ENCODE results near the gene TECPR1.
A peak's percentile ranks its signal among the peaks of the same experiment; 100 is the strongest.

TECPR1 gene

GRCh38 chr7:98242342-98242741 lies 9.7 kb downstream of the TECPR1 start:
- DNase-seq: no peak

GRCh38 chr7:98241674-98242241 lies 10.3 kb downstream of the TECPR1 start:
- no peak for DNase-seq

- DNase-seq: peak; percentile 27
These were observed 10.9 kb downstream of the TECPR1 start for GRCh38 chr7:98240961-98241673.

GRCh38 chr7:98238976-98239375 lies 13.1 kb downstream of the TECPR1 start:
- DNase-seq: no peak

GRCh38 chr7:98238076-98238475 lies 14.0 kb downstream of the TECPR1 start:
- no peak for DNase-seq

- DNase-seq: no peak
These were observed 15.5 kb downstream of the TECPR1 start for GRCh38 chr7:98236355-98237185.

GRCh38 chr7:98235901-98236300 lies 16.1 kb downstream of the TECPR1 start:
- no peak for DNase-seq

- no peak for DNase-seq
These were observed 17.4 kb downstream of the TECPR1 start for GRCh38 chr7:98234429-98235147.

GRCh38 chr7:98233219-98234070 lies 18.6 kb downstream of the TECPR1 start:
- no peak for DNase-seq

- no peak for DNase-seq
These were observed 19.2 kb downstream of the TECPR1 start for GRCh38 chr7:98232799-98233198.

- DNase-seq: no peak
These were observed 19.8 kb downstream of the TECPR1 start for GRCh38 chr7:98232263-98232585.

- no peak for DNase-seq
These were observed 20.4 kb downstream of the TECPR1 start for GRCh38 chr7:98231493-98232262.

GRCh38 chr7:98230746-98231471 lies 21.1 kb downstream of the TECPR1 start:
- no peak for DNase-seq

- DNase-seq: no peak
These were observed 21.9 kb downstream of the TECPR1 start for GRCh38 chr7:98229991-98230745.

GRCh38 chr7:98229441-98229840 lies 22.6 kb downstream of the TECPR1 start:
- DNase-seq: no peak

- DNase-seq: no peak
These were observed 23.2 kb downstream of the TECPR1 start for GRCh38 chr7:98228801-98229200.

- DNase-seq: no peak
These were observed 24.1 kb downstream of the TECPR1 start for GRCh38 chr7:98227939-98228338.

GRCh38 chr7:98225913-98226614 lies 26.0 kb downstream of the TECPR1 start:
- DNase-seq: no peak

GRCh38 chr7:98224701-98225181 lies 27.3 kb downstream of the TECPR1 start:
- no peak for DNase-seq

Measured in stimulated activated CD4-positive, alpha-beta T cell treated with anti-CD3 and anti-CD28 coated beads, Interleukin-4, amount 100 ng/mL, for 24 hours (primary cell).